T-helper 2 cell treated with Interferon-gamma antibody and Interleukin-4, amounts not matched to agents 100 ng/mL and 5 ng/mL, for 36 hours (primary cell): ENCODE data around the gene NF1. TPM values are rescaled to one million over a fixed set of nuclear protein-coding genes. Genes with fewer than 3 reads are reported as not detected.
"Not testable (repeated sequence)": the region's sequence is repeated elsewhere in the genome, so short reads cannot be mapped to it uniquely, and the experiment has no call there.

Experiments used
- intact Hi-C: fragments of 100-400 bp; cut with micrococcal nuclease; formaldehyde crosslinking; loops from one replicate; pipeline ENCODE4 v1.15.1; 2023
- total RNA-seq: library from RNA; stranded (reverse); gene quantifications from 2 replicates; pipeline ENCODE4 v1.2.3, GENCODE V29; 2022

NF1 gene
- total RNA-seq, 1 donor from 2014 or later: 24.4 TPM

DNA sequence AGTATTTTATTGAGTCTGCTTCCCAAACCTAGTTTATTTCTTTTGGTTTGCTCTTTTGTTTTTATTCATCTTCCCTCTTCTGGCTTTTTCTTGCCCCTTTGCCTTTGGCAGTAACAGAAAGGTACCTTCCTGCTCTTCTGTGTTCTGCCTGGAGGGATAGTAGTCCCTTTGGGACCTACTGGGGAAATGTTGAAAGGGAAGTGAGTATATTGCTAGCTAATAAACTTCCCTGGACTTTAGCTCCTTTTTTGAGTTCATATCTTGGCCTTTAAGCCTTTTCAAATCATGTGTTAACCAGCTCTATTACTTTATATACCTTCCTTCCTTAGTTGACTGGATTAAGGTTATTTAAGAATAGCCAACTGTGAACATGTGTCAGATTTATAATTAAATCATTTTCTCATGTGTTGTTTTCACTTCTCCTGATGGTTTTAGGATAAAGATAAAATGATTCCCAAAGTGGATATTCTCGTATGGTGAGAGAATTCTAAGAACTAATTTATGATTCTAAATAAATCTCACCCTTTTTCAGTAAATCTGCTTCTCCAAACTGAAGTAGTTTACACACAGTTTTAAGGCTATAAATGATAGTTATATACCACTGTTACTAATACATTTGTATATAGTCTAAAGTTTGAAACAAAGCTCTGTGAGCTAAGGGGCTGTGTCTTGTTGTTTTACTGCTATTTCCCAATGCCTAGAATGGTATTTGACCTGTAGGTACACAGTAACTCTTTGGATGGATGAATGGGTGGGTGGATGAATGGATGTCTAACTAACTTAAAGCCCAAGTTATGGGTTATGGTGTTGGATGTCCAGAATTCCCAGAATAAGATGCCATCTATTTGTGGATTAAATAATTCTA, 156.6 kb downstream of the NF1 start:
- intact Hi-C loops: no loop called here

DNA sequence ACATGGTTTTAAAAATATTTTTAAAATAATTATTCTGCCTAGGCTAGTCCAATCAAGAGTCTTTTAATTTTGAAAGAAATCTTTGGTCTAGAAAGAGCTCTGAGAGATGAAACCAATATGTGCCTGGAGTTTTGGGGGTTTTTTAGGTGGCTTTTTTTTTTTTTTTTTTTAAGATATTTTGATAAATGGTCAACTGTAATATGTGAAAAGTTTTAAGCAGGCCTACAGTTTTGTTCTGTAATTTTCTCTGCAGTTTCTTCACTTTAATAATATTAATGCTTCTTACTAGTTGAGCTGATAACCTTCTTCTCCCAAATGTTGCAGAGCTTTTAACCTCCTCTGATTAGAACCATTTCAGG, 157.2 kb downstream of the NF1 start:
- intact Hi-C loops: no loop called here

DNA sequence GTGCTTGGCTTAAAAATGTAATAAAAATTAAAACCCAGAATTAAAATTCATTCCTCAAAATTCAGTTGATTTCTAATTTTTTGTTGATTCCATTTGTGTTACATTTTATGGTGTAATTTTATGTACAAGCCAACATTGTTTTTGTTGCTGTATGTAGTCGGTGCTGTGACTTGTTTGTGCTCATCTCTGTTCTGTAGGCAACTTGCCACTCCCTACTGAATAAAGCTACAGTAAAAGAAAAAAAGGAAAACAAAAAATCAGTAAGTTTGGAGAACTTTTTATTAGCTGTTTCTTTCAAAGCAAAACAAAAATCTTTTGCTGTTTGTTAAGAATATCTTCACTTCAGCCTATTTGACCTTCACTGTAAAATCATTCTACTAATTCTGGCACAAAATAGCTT, 158.0 kb downstream of the NF1 start:
- intact Hi-C loops: no loop called here

DNA sequence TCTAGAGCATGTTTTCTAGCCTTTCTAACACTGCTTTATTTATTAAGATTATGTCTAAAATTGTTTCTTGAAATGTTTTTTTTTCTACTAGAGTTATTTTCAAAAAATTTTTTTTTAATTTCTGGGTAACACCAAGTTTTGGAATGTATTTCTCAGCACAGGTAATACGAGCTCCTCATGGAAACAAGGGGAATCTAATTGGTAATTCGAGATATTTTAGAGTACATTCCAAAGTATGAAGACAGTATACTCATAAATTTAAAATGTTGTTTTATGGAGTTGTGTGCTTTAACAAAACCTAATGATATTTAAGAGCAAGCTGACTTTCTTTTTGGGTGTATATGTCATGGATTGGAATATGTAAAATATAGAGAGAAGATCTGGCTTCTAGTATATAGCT, 159.9 kb downstream of the NF1 start:
- intact Hi-C loops: no loop called here

GRCh38 chr17:31256936-31257335, 162.2 kb downstream of the NF1 start:
- intact Hi-C loops: no loop called here

GRCh38 chr17:31260151-31260550, 165.4 kb downstream of the NF1 start:
- intact Hi-C loops: no loop called here

GRCh38 chr17:31261601-31262000, 166.8 kb downstream of the NF1 start:
- intact Hi-C loops: no loop called here

DNA sequence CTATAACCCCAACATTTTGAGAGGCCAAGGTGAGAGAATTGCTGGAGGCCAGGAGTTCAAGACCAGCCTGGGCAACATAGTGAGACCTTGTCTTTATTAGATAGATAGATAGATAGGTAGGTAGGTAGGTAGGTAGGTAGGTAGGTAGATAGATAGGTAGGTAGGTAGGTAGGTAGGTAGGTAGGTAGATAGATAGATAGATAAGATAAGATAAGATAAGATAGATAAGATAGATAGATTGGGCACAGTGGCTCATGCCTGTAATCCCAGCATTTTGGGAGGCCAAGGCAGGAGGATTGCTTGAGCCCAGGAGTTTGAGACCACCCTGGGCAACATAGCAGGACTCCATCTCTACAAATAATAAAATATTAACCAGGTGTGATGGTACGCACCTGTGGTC, 168.1 kb downstream of the NF1 start:
- intact Hi-C loops: not testable (repeated sequence)

- intact Hi-C loops: loop anchor here (5.0 kb wide), 1 partner anchor 106 kb away; no protein-coding TSS in a partner anchor
These were observed 171.3 kb downstream of the NF1 start for GRCh38 chr17:31266042-31266441.

- intact Hi-C loops: loop anchor here (5.0 kb wide), 1 partner anchor 103 kb away; no protein-coding TSS in a partner anchor
These were observed 174.3 kb downstream of the NF1 start for GRCh38 chr17:31269036-31269577.

DNA sequence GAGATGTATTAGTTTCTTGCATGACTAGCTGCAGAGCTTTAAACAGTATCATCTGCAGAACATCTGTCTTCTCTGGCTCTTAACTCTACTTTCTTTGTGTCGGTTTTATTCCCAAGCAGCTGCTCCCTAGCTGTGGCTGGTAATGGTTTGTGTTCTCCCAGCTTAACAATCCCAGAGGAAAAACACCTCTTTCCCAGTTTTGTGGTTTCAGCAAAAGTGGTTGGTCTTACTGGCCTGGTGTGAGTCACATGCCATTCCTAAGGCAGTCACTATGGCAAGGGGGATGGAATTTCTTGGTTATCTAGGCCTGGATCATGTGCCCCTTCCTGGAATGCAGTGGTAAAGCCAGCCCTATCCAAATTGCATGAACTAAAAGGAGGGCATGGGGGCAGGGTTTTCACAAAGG, 174.8 kb downstream of the NF1 start:
- intact Hi-C loops: loop anchor here (5.0 kb wide), 1 partner anchor 103 kb away; no protein-coding TSS in a partner anchor

- intact Hi-C loops: no loop called here
These were observed 177.5 kb downstream of the NF1 start for GRCh38 chr17:31272236-31272635.

- intact Hi-C loops: no loop called here
These were observed 178.0 kb downstream of the NF1 start for GRCh38 chr17:31272803-31273202.

GRCh38 chr17:31273516-31273915, 178.7 kb downstream of the NF1 start:
- intact Hi-C loops: no loop called here

DNA sequence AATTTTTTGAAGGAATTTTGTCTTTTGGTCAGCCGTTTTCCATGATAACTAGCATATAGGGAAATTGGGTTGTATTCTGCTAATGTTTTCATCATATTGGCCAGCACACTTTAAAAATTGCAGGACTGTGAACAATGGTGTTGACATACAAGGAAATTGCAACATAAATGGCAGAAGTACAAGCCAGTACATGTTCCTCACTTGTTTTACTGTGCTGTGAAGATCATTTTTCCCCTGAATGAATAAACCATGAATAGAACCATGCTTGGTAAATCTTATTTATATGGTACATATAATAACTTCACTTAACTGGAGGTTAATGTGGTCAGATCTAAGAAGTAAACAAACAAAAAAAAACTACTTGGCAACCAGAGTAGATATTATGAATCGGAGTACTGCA, 179.5 kb downstream of the NF1 start:
- intact Hi-C loops: no loop called here

GRCh38 chr17:31275116-31275515, 180.3 kb downstream of the NF1 start:
- intact Hi-C loops: no loop called here

- intact Hi-C loops: no loop called here
These were observed 184.6 kb downstream of the NF1 start for GRCh38 chr17:31279401-31279800.

GRCh38 chr17:31281061-31281460, 186.3 kb downstream of the NF1 start:
- intact Hi-C loops: no loop called here

- intact Hi-C loops: no loop called here
These were observed 189.1 kb downstream of the NF1 start for GRCh38 chr17:31283841-31284240.

GRCh38 chr17:31286587-31286986, 191.8 kb downstream of the NF1 start:
- intact Hi-C loops: no loop called here

- intact Hi-C loops: not testable (repeated sequence)
These were observed 193.2 kb downstream of the NF1 start for GRCh38 chr17:31287932-31288331.

DNA sequence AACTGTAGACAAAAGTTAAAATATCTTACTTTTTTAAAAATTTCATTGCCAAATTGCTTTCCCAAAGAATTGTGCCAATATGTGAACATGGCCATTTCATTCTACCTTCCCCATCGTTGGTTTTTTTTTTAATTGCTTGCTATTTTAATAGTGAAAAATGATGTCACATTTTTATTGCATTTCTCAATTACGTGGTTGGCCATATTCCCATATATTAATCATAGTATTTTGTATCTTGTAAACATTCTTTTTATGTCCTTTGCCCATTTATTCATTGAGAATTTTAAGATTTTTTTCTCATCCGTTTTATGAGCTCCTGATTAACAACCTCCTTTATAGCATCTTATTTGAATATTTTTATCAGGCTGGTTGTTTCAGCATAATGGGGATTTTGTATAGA, 195.0 kb downstream of the NF1 start:
- intact Hi-C loops: no loop called here

DNA sequence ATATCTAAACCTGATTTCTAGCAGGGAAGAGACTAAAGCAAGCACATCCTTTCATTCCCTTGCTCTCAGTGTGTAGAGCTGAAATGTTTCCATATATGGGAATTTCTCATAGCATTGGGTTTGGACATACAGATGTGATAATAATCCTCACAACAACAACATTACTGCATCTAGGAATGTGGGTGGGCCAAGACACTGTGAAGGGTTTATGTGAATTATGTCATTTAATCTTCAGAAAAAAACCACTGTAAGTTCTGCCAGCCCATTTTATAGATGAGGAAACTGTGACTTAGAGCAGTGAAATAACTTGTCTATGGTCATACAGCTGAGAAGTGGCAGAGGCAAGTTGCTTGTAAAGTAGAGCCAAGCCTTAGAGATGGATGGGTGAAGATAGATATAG, 197.0 kb downstream of the NF1 start:
- intact Hi-C loops: no loop called here
